ENCODE measurements around the gene AP2M1.

DNA sequence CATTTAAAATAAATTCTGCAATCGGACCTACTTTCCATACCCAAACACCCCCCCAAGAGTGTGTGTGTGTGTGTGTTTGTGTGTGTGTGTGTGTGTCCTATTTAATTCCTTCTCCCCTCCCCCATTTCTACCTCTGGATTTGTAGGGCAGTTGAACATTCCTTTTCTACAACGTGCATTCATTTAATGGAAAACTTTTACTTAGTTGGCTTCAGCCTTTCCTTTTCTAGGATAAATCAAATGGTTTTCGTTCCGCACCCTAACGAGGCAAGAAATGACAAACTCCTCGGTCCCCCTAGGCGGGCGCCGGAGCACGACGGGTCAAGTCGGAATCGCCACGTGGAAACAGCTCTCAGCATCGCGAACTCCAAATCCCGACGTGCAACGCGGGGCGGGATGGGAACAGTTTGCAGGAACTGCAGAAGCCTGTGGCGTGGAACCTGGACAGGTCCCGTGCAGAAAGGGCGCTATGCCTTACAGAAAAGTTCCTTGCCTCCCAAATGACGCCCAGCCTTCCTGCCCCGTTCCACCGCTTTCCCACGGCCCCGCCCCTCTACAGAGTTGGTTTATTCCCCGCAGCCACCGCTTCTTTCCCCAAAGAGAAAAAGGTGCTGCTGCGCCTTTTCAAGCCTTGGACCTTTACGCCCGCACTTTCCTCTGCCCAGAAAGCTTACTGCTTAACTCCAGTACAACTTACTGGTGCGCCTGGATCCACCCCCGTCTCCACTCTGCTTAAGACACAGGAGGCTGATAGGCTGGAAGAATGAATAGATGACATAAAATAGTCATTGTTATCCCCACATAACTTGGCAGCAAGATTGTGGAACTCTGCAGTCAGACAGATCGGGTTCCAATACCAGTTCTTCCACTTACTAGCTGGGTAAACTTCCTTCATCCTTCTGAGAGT lies 40.6 kb upstream of the AP2M1 start:
- TF ChIP-seq, protein P1, sequence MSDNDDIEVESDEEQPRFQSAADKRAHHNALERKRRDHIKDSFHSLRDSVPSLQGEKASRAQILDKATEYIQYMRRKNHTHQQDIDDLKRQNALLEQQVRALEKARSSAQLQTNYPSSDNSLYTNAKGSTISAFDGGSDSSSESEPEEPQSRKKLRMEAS (IDR thresholded peaks at IDR 0.05) = peak; percentile 98
- TF ChIP-seq, protein P2, sequence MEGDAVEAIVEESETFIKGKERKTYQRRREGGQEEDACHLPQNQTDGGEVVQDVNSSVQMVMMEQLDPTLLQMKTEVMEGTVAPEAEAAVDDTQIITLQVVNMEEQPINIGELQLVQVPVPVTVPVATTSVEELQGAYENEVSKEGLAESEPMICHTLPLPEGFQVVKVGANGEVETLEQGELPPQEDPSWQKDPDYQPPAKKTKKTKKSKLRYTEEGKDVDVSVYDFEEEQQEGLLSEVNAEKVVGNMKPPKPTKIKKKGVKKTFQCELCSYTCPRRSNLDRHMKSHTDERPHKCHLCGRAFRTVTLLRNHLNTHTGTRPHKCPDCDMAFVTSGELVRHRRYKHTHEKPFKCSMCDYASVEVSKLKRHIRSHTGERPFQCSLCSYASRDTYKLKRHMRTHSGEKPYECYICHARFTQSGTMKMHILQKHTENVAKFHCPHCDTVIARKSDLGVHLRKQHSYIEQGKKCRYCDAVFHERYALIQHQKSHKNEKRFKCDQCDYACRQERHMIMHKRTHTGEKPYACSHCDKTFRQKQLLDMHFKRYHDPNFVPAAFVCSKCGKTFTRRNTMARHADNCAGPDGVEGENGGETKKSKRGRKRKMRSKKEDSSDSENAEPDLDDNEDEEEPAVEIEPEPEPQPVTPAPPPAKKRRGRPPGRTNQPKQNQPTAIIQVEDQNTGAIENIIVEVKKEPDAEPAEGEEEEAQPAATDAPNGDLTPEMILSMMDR (IDR thresholded peaks at IDR 0.05; ENCODE audit: control extremely low read depth in 1 of 3, insufficient read depth in 1 of 3, low read depth in 1 of 3, low read length in 3 of 3) = no peak
- no peak for TF ChIP-seq CHD1 (IDR thresholded peaks at IDR 0.05; ENCODE audit: low read depth, low read length)
- no peak for TF ChIP-seq EZH2 (IDR thresholded peaks at IDR 0.05; ENCODE audit: low read depth, low read length, severe bottlenecking)
- TF ChIP-seq EGR1 (IDR thresholded peaks at IDR 0.05; ENCODE audit: borderline replicate concordance, low read depth, low read length) = no peak
- TF ChIP-seq GABPA (IDR thresholded peaks at IDR 0.05; ENCODE audit: borderline replicate concordance, insufficient read depth, low read length) = no peak
- TF ChIP-seq, protein P3, sequence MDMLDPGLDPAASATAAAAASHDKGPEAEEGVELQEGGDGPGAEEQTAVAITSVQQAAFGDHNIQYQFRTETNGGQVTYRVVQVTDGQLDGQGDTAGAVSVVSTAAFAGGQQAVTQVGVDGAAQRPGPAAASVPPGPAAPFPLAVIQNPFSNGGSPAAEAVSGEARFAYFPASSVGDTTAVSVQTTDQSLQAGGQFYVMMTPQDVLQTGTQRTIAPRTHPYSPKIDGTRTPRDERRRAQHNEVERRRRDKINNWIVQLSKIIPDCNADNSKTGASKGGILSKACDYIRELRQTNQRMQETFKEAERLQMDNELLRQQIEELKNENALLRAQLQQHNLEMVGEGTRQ (IDR thresholded peaks at IDR 0.05; ENCODE audit: low read length) = no peak
- TF ChIP-seq EP300 (IDR thresholded peaks at IDR 0.05; ENCODE audit: borderline replicate concordance in 1 of 2, low read depth in 2 of 2, low read length in 2 of 2) = no peak
- no peak for TF ChIP-seq POLR2A (IDR thresholded peaks at IDR 0.05; ENCODE audit: control extremely low read depth in 1 of 2, low read depth in 2 of 2, low read length in 2 of 2)
- TF ChIP-seq TAF7 (optimal IDR thresholded peaks at IDR 0.05; ENCODE audit: borderline replicate concordance, low read depth, low read length) = no peak
- TF ChIP-seq PHF8 (conservative IDR thresholded peaks at IDR 0.05; ENCODE audit: low read depth, low read length) = no peak
